Activated CD8-positive, alpha-beta memory T cell treated with anti-CD3 and anti-CD28 coated beads for 36 hours (primary cell): ENCODE data around the gene SELENOI. TPM values are rescaled to one million over a fixed set of nuclear protein-coding genes. Genes with fewer than 3 reads are reported as not detected.
"Not testable (repeated sequence)": the region's sequence is repeated elsewhere in the genome, so short reads cannot be mapped to it uniquely, and the experiment has no call there.

Source experiments
- CTCF ChIA-PET: fragments of 350-600 bp; sonication (Branson Sonifier 250); formaldehyde crosslinking; loops from one replicate; lab custom pipeline; 2021; ENCODE audit warnings: antibody characterized with exemption; lab: Charles Lee
- POLR2A ChIA-PET: fragments of 350-600 bp; sonication (Branson Sonifier 250); formaldehyde crosslinking; loops from one replicate; lab custom pipeline; 2021; ENCODE audit warnings: antibody characterized with exemption; lab: Charles Lee
- total RNA-seq, 2 experiments: library from RNA; stranded (reverse); gene quantifications; one replicate each; pipeline ENCODE4 v1.2.3, GENCODE V29; 2021

Gene SELENOI
- total RNA-seq, 2 experiments from 2014 or later = 58.4 to 63.9 TPM

DNA sequence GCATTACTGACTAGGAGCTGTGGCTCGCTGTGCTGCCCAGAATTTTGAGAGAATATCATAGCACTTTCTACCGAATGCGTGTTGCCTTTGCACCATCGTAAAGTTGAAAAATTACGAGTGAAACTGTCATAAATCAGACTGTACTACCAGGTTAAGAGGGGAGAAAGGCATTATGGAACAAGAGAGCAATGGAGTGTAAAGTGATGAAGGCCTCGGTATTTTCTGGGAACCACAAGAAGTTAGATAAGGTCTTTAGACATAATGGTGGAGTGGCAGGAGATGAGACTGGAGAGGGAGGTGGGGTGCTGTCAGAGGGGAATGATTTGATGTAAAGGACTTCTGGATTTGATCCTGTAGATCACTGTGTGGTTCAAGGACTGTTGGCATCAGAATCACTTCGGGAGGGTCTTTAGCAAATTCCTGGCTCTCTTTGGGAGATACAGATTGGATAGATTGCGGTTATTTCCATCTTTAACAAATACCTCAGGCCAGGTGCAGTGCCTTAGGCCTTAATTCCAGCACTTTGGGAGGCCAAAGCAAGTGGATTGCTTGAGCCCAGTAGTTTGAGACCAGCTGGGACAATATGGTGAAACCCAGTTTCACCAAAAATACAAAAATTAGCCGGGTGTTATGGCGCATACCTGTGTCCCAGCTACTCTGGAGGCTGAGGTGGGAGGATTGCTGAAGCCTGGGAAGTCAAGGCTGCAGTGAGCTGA lies 5.6 kb downstream of the SELENOI start:
- POLR2A ChIA-PET = no interaction called here
- CTCF ChIA-PET = no interaction called here

DNA sequence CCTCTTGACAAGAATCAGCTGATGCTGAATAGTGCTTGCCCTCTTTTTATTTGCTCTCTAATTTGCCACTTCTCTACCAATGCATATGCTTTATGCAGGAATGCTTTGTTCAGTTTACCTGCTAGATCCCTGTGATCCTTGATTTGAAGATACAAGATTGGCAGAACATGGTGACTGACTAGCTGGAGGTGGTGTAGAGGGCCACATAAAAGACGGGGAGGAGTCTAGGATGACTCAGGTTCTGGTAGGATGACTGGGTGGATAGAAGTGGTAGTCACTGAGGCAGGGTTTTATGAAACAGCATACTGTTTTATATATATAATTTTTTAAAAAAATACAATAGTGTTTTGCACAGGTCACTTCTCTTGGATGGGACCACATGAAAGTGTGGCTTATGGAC lies 6.9 kb downstream of the SELENOI start:
- ChIA-PET POLR2A (no interaction called here), CTCF (no interaction called here)

DNA sequence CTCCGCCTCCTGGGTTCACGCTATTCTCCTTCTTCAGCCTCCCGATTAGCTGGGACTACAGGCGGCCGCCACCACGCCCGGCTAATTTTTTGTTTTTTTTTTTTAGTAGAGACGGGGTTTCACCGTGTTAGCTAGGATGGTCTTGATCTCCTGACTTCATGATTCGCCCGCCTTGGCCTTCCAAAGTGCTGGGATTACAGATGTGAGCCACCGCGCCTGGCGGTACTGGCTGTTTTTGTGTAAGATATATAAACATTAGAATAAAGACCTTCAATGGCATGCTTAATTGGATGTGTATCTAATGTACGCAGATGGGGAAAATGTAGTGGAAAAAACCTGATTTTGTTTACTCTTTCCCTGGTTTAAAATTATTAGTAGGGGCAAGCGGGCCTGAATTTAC lies 8.5 kb downstream of the SELENOI start:
- POLR2A ChIA-PET, CTCF ChIA-PET: not testable (repeated sequence)

DNA sequence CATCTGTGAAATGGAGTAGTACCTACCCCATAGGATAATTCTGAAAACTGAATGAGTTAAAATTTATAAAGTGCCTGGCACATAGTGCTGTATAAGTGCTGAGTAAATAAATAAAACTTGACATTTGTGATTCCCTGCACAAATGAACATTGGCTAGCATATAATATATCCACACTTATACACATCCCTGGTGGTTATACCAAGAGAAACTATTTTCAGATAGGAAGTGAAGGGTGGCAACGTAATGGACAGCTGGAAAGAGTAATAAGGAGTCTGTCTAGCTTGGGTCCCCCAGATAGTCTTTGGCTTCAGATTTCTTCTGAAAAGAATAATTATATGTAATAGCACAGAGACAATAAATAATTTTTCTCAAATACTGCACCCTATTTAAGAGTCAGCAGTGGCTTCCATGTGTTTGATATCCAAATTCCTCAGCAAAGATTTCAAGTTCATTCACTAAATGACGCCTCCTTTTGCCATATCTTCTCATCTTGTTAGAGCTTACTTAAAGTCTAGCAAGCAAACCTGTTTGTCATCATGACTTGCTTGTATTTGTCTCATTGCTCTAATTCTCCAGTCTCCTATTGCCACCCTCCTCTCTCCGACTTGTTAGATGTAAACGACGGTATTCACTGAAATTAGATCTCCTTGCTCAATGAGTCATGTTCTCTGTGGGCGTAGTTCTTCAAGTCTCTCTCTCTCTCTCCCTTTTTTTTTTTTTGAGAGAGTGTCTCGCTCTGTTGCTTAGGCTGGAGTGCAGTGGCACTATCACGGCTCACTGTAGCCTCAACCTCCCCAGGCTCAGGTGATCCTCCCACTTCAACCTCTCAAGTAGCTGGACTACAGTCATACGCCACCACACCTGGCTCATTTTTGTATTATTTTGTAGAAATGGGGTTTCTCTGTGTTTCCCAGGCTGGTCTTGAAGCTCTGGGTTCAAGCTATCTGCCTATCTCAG lies 9.4 kb downstream of the SELENOI start:
- CTCF ChIA-PET = interaction anchor here (0.7 to 1.5 kb wide), 2 partner anchors 9 to 171 kb away, joined by 3 to 5 read pairs; partner anchors contain the start of genes ADGRF3 and SELENOI

DNA sequence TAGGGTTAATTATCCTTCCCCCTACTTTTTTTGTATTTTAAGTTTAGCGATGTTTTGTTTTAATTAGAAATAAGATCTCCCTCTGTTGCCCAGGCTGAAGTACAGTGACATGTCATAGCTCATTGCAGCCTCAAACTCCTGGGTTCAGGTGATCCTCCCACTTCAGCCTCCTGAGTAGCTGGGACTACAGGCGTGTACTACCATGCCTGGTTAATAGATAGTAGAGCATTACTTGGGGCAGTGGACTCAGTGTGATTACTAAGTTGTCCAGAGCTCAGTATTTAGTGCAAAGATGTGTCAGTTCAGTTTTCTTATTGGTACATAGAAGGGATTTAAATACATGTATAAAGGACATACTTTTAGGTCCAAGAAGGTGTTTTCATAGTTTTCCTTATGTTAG lies 10.2 kb downstream of the SELENOI start:
- CTCF ChIA-PET = interaction anchor here (1.5 kb wide), 1 partner anchor 10 kb away, joined by 3 read pairs; the partner anchor contains the start of genes ADGRF3 and SELENOI
- POLR2A ChIA-PET = no interaction called here

More for the DNA sequence above, 9.4 kb downstream of the SELENOI start:
- POLR2A ChIA-PET = no interaction called here

DNA sequence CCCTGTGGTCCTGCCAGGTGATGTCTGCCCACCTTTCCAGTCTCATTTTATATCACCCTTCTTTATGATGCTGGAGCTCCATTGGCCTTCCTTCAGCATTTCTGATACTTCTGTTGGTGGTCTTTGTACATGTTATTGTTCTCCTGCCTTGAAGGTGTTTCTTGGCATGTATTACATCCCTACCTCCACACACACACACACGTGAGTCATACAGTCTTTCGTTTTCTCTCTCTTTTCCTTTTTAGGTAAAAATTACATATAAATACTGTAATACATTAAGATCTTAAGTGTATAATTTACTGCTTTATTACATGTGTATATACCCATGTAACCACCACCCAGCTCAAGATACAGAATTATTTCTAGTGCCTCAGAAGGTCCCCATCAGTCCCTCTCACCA lies 10.8 kb downstream of the SELENOI start:
- POLR2A ChIA-PET = interaction anchor here (0.7 kb wide), 1 partner anchor 692 kb away, joined by 3 read pairs; no protein-coding TSS in a partner anchor
- CTCF ChIA-PET = interaction anchor here (0.8 to 1.5 kb wide), 2 partner anchors 11 to 42 kb away, joined by 3 read pairs; partner anchors contain the start of genes ADGRF3 and SELENOI

DNA sequence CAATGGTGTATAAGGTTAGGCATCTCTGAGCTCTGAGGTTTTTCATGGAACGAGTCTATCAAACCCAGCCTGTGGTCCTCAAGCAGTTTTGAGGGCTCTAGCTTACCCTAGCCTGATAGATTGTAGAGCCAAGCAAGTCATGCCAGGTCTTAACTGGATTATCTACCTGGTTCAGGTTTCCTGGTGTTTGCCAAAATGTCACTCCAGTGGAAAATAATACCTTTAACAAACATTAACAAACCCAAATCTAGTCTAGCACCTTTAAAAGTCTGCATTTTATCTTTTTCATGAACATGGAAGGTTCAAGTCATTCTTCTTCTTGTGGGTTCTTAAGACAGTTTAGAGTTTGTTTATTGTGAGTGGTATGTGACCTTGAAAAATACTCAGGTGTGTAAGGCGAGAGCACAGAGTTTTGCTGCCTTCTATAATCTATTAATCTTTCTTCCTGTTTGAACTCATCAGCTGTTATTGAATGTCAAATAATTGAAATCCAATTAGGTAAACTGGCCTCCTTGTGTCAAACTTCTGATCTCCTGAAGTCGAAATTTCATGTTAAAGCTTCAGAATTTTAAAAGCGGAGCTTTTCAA lies 14.0 kb downstream of the SELENOI start:
- CTCF ChIA-PET = no interaction called here
- POLR2A ChIA-PET = no interaction called here

DNA sequence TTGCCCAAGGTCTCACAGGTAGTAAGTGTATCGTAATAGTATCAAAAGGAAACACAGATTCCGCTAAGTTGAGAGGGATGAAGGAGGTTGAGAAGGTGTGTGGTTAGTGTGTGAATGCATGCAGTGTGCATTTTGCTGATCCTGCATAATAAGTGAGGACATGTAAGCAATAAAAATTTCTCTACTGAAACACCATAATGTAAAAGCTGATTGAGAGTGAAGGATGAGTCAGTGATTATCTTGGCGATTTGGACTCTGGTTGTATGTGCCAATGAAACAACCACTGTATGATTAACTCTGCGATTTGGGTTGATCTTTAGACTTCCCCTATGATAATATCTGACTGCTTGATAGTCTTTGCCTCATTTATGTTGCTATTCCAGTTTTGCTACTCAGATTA lies 17.4 kb downstream of the SELENOI start:
- ChIA-PET CTCF (interaction anchor here (0.6 kb wide), 2 partner anchors 27 to 29 kb away, joined by 3 to 4 read pairs; no protein-coding TSS in a partner anchor), POLR2A (interaction anchor here (0.6 kb wide), 1 partner anchor 388 kb away, joined by 8 read pairs; no protein-coding TSS in a partner anchor)

DNA sequence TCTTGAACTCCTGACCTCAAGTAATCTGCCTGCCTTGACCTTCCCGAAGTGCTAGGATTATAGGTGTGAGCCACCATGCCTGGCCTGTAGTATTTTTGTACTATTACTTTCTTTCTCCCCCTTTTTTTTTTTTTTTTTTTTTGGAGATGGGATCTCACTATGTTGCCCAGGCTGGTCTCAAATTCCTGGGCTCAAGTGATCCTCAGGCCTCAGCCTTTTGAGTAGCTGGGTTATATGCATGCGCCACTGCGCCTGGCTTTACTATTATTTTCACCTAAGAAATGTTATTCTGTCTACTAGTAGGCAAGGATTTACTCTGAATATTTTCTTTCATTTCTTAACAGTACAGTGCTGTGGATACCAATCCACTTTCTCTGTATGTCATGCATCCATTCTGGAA lies 18.0 kb downstream of the SELENOI start:
- CTCF ChIA-PET = interaction anchor here (0.6 kb wide), 2 partner anchors 28 to 30 kb away, joined by 3 to 4 read pairs; no protein-coding TSS in a partner anchor
- POLR2A ChIA-PET = no interaction called here

DNA sequence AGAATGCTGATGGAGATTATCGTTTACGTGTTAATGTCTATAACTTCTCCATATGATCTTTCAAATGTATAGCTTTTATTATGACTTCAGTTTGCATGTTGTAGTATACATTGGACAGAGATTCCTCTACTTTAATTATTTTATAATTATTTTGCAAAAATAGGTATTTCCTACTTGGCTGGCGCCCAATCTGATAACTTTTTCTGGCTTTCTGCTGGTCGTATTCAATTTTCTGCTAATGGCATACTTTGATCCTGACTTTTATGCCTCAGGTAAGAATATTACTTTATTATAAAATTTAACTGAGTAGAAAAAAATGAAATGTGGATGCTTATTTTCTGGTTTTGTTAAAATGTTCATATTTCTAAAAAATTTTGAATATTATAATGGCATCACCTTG lies 18.7 kb downstream of the SELENOI start:
- ChIA-PET CTCF (no interaction called here), POLR2A (no interaction called here)

DNA sequence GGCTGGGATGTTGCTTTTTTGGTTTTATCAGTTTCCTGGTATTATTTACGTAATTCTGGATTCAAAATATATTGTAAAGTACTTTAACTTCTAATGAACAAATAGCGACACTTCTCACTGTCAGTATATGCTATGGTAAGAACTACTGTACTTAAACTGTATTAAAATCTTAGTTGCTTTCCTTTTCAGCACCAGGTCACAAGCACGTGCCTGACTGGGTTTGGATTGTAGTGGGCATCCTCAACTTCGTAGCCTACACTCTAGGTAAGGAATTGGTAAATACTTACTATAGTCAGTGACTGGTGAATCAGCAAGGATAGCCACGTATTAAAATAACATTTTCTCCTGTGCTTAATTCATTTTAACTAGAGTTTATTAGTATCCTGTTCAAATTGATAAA lies 21.0 kb downstream of the SELENOI start:
- ChIA-PET POLR2A (no interaction called here), CTCF (no interaction called here)

DNA sequence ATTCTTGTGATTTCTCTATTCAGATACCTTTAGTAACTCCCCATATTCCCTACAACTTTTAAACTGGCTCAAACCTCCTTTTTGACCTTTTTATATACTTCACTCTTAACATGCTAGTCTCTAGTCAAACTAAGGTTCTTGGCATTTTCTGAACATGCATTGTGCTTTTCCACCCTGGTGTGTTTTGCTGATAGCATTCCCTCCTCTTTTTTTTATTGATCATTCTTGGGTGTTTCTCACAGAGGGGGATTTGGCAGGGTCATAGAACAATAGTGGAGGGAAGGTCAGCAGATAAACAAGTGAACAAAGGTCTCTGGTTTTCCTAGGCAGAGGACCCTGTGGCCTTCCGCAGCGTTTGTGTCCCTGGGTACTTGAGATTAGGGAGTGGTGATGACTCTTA lies 23.7 kb downstream of the SELENOI start:
- POLR2A ChIA-PET, CTCF ChIA-PET: not testable (repeated sequence)

DNA sequence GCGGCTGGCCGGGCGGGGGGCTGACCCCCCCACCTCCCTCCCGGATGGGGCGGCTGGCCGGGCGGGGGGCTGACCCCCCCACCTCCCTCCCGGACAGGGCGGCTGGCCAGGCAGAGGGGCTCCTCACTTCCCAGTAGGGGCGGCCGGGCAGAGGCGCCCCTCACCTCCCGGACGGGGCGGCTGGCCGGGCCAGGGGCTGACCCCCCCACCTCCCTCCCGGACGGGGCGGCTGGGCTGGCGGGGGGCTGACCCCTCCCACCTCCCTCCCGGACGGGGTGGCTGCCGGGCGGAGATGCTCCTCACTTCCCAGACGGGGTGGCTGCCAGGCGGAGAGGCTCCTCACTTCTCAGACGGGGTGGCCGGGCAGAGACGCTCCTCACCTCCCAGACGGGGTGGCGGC lies 25.0 kb downstream of the SELENOI start:
- CTCF ChIA-PET = not testable (repeated sequence)

DNA sequence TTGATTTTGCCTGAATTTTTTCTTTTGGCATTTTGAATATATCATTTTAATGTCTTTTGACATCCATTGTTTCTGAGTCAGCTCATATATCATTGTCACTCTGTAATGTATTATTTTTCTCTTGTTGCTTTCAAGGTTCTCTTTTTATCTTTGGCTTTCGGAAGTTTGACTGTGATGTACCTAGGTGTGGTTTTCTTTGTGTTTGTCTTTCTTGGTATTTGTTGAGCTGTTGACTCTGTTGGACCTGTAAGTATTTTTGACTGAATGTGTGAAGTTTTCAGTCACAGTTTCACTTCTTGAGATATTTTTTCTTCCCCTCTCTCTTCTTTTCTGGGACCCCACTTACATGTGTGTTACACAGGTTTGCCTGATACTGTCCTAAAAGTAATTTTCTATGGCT lies 30.9 kb downstream of the SELENOI start:
- CTCF ChIA-PET = no interaction called here

More for the DNA sequence above, 25.0 kb downstream of the SELENOI start:
- POLR2A ChIA-PET = not testable (repeated sequence)

DNA sequence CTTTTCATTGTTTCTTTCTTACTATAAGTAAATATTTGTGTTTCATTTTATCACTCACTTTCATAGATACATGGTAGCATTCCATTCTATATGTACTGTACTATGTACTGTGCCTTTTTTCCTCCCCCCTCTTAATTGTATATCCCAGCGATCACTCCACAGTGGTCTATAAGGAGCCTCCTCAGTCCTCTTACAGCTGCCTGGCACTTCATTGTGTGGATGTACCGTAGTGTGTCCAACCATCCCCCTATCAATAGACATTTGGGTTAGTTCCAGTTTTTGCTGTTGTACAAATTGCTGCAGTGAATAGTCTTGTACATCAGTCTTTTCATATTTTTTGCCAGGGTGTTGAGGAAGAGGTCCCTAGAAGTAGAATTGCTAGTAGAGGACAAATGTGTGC lies 34.3 kb downstream of the SELENOI start:
- ChIA-PET POLR2A (no interaction called here), CTCF (no interaction called here)

More for the DNA sequence above, 30.9 kb downstream of the SELENOI start:
- POLR2A ChIA-PET = no interaction called here

DNA sequence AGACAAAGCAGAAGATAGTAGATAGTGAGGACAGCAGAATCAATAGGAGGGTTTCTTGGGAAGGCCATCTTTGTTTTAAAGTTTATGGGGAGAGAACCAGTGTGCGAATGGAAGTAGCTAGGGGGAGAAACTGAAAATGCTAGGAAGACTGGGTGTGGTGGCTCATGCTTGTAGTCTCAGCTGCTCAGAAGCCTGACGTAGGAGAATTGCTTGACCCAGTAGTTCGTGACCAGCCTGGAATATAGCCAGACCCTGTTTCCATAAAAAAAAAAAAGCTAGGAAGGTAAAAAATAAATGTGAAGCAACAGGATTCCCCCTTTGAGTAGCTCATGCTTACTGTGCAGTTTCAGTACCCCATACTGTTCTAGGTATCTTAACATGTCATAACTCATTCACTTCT lies 36.6 kb downstream of the SELENOI start:
- CTCF ChIA-PET = interaction anchor here (0.8 kb wide), 1 partner anchor 9 kb away, joined by 3 read pairs; no protein-coding TSS in a partner anchor
- POLR2A ChIA-PET = no interaction called here

DNA sequence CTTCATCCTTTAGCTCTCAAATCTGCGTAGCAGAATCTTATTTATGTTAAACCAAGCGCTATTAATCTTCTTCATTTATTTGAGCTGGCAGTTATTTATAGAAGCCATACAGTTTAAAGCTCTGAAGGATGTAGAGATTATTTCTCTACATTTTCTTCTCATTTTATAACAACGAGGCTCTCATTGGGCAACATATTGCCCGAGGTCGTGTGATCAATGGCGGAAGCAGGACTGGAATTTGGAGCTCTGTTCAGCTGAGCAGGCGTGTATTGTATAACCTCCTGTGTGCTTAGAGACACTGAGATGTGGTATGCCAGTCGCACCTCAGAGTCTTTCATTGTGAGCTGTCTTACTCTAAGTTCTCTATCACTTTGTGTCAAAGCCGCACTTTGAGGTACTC lies 38.2 kb downstream of the SELENOI start:
- CTCF ChIA-PET = no interaction called here
- POLR2A ChIA-PET = no interaction called here

DNA sequence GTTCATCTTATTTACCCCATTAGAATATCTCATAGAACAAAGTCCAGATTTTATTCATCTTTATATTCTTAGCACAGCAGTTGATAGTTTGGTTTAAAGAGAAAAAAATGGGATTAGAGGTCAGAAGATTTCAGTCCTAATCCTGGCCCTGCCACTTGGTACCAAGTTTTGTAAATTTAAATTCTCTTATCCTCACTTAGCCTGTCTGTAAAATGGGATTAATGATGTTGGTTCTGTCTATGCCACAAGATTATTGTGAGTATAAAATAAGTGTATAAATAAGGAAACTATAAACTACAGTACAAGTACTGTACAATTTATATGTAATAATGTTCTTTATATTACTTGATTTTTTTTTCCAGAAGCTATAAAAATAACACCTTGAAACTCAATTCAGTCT lies 38.7 kb downstream of the SELENOI start:
- POLR2A ChIA-PET = no interaction called here
- CTCF ChIA-PET = no interaction called here

DNA sequence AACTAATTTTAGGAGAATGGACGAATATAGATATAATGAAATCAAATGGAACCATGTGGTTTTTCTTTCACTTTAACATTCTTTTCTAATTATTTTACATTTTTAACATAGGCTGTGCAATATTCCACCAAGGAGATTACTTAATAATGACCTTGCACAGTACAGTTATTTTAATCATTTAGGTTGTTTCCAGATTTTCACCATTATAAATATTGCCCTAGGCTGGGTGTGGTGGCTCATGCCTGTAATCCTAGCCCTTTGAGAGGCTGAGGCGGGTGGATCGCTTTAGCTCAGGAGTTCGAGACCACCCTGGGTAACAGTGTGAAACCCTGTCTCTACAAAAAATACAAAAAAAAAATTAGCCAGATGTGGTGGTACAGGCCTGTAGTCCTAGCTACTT lies 41.2 kb downstream of the SELENOI start:
- CTCF ChIA-PET = interaction anchor here (0.7 kb wide), 1 partner anchor 16 kb away, joined by 3 read pairs; no protein-coding TSS in a partner anchor
- POLR2A ChIA-PET = no interaction called here
